GM18505 (cell line): ENCODE data around the gene FAM110A.
"Not testable (repeated sequence)": the region's sequence is repeated elsewhere in the genome, so short reads cannot be mapped to it uniquely, and the experiment has no call there.

ENCODE experiments used
- ATAC-seq: cut with Tn5 transposase; IDR thresholded peaks from one replicate; pipeline ENCODE4 v1.9.1; 2021; ENCODE audit not compliant: unreplicated experiment
- POLR2A ChIP-seq: IDR thresholded peaks from 4 replicates; pipeline ENCODE4 v1.6.1; 2011; ENCODE audit warnings: borderline replicate concordance; ENCODE audit not compliant: insufficient read depth, insufficient read length; ENCODE audit errors: extremely low read depth

Gene FAM110A

DNA sequence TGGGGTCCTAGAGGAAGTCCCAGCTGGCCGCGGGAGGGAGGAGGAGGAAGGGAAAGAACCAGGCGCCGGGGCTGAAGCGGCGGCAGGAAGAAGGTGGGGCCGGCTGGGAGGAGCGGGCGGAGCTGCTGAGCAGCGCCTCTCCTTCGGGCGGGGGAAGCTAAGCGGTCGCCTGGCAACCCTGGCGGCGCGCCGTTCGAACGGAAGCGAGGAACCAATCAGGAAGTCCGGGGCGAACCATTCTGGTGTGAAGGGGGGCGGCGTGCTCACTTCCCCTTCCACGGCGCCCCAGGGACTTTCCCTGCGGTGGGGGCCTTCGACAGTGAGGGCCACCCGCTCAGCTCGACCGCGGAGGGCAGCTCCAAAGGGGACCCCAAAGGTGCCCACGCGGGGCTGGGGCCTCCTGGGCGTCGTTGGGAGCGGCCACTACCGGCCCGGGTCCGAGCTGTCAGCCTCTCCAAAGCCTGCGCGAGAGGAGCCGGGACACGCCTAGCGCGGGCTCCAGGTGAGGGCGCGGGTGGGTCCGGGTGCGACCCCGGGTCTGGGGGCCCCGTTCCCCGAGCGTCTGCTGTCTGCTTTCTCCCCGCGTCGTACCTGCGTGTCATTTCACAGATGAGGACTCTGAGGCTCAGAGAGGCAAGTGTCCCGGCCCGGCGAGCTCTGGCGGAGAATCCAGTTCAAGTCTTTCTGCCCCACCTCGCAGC is at the start of gene FAM110A:
TSS of gene FAM110A (plus strand) at position 266 of the 701 bp plus-strand sequence. CDS start 11,090 bp downstream, outside the sequence.
- ATAC-seq, result peak; percentile 89
- peak; percentile 62 for TF ChIP-seq POLR2A

DNA sequence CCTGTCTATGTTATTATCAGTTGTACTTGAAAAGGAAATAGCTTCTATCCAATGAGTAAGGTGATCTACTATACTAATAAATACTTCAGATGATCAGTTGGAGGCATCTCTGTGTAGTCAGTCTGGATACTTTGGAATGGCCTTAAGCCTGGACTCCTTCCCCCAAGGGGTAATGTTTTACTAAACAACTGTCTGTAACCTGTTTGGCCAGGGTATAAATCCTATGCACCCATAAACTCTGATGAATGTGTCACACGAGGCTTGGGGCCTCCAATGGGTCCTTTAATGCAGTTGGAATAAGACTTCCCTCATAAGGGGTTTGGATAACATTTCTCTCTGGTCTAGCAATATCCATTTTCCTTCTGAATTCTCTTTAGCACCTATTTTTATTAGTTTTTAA is 45.7 kb upstream of the FAM110A start:
- ATAC-seq, result no peak
- TF ChIP-seq POLR2A, result no peak

DNA sequence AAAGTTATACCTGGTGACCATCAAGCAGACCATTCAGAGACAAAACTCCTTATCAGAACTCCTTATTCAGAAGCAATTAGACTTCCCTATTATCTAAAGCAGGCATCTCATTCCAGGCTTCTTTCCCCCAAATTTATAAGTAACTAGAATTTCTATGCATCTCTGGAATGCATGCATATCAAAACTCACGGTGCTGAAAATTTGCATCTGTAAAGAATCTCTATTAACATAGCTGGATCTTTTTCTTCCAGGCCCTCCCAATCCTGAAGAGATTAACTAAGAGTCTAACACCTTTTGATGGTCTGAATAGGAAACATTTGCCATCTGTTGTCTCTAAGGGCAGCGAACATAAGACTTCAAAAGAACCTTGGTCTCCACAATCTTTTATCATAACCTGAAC is 42.5 kb upstream of the FAM110A start:
- no peak for ATAC-seq
- TF ChIP-seq POLR2A, result no peak

DNA sequence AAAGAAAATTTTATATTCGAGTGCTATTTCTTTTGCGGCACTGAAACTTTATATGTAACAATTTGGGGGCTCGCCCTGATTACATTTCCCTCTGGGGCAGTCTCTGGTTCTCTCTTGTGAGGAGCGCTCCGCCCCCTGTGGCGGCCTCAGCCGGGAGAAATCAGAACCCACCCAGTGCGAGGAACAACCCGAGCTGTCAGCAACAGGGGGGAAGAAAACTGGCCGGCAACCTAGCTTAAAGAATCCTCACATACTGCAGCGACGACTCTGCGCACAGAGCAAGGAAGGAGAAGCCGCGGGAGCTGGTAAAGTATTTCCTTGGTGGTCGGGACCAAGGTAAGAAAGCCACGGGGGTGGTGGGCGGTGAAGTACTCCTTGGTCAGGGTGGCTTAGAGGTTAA is 41.3 kb upstream of the FAM110A start:
- no peak for ATAC-seq
- TF ChIP-seq POLR2A, result no peak

DNA sequence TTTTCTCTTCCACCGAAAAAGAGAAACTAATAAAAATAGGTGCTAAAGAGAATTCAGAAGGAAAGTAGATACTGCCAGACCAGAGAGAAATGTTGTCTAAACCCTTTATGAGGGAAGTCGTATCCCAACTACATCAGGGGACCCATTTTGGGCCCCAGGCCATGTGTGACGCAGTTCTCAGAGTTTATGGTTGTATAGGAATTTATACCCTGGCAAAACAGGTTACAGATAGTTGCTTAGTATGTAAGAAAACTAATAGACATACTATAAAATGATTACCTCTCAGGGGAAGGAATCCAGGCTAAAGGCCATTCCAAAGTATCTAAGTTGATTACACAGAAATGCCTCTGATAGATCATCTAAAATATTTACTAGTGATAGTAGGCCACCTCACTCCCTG is 36.6 kb upstream of the FAM110A start:
- no peak for TF ChIP-seq POLR2A
- no peak for ATAC-seq

DNA sequence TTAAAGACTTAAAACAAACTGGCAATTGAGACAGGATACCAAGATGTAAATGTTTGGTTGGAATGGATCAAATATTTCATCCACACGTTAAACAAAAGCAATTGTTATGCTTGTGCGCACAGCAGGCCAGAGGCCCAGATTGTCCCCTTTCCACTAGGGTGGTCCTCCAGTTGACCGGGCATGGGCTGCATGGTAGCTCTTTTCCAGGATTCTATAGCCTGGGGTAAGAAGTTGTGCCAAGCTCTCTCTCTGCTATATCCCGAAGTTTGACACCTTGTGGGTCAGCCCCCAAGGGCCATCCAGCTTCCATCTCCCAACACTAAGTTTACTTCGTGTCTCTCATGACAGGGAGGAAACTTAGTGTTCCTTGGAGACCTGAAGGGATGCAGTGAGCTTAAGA is 34.8 kb upstream of the FAM110A start:
- not testable (repeated sequence) for ATAC-seq

DNA sequence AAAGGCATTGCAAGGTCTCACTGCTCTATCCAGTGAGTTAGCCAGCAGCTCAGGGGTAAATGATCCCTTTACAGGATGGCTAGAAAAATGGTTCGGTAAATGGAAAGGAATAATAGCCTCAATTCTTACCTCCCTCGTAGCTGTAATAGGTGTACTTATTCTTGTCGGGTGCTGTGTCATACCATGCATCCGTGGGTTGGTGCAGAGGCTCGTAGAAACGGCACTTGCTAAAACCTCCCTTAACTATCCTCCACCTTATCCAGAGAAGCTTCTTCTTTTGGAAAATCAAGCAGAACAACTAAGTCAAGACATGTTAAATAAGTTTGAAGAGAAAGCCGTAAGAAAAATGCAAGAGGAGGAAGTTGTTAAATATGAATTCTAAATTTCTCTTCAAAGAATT is 33.5 kb upstream of the FAM110A start:
- not testable (repeated sequence) for ATAC-seq

DNA sequence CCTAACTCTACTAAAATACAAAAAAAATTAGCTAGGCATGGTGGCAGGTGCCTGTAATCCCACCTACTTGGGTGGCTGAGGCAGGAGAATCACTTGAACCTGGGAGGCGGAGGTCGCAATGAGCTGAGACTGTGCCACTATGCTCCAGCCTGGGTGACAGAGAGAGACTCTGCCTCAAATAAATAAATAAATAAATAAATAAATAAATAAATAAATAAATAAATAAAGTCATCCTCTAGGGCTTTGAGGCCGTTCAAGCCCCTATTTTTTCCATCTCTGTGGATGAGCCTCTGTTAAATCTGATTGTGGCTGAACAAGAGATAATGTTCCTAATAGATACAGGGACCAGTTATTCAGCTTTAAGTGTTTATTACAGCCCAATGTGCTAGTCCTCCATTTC is 31.8 kb upstream of the FAM110A start:
- no peak for TF ChIP-seq POLR2A
- no peak for ATAC-seq

DNA sequence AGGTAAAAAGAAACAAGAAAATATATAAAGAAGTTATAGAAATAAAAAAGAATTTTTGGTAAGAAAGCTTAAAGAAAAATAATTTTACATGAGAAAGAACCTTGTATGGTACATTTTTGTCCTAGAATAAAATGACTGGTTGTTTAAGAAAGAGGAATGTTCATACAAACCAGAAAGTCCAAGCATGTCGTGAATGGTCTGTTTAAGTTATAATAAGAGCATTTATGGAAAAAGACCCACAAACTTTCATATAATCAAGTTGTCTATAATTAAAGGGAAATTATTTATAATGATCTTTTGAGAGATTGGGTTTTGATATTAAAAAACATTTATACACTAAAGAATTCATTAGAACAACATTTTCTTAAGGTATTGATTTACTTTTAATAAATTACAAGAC is 27.8 kb upstream of the FAM110A start:
- no peak for TF ChIP-seq POLR2A
- ATAC-seq, result no peak

DNA sequence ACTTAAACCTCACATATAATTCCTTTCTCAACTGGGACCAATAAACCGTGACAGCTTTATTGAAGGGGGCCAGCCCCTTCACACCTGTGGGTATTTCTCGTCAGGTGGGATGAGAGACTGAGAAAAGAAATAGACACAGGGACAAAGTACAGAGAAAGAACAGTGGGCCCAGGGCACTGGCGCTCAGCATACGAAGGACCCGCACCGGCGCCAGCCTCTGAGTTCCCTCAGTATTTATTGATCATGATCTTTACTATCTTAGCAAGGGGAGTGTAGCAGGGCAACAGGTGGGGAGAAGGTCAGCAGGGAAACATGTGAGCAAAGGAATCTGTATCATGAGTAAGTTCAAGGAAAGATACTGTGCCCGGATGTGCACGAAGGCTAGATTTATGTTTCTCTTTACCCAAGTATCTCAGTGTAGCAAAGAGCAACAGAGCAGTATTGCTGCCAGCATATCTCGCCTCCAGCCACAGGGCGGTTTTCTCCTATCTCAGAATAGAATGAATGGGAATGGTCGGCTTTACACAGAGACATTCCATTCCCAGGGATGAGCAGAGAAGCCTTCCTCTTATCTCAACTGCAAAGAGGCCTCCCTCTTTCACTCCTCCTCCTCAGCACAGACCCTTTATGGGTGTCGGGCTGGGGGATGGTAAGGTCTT is 21.6 kb upstream of the FAM110A start:
- ATAC-seq, result not testable (repeated sequence)

DNA sequence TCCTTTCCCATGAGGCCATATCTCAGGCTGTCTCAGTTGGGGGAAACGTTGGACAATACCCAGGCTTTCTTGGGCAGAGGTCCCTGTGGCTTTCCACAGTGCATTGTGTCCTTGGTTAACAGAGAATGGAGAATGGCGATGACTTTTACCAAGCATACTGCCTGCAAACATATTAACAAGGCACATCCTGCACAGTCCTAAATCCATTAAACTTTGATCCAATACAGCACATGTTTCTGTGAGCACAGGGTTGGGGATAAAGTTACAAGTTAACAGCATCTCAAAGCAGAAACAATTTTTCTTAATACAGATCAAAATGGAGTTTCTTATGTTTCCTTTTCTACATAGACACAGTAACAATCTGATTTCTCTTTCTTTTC is 21.1 kb upstream of the FAM110A start:
- ATAC-seq, result not testable (repeated sequence)

DNA sequence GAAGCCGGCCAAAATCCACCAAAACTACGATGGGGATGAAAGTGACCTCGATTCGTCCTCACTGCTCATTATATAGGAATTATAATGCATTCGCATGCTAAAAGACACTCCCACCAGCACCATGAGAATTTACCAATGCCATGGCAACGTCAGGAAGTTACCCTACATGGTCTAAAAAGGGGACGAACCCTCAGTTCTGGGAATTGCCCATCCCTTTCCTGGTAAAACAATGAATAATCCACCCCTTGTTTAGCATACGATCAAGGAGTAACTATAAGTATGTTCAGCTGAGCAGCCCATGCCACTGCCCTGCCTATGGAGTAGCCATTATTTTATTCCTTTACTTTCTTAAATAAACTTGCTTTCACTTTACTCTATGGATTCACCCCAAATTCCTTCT is 20.1 kb upstream of the FAM110A start:
- ATAC-seq, result no peak
- no peak for TF ChIP-seq POLR2A

DNA sequence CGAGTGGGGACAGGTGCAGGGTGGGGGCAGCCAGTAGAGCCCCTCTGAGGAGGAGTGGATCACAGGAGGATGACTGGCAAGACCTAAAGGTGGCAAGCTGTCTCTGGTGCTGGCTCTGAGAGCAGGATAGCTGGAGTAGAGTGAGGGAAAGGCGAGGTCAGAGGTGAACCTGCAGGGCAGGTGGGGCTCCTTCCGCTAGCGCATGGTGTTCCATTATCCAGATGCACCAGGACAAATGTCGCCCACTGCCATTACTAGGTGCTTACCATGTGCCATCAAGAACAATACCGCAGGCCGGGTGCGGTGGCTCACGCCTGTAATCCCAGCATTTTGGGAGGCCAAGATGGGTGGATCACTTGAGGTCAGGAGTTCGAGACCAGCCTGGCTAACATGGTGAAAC is 18.3 kb upstream of the FAM110A start:
- TF ChIP-seq POLR2A, result no peak
- ATAC-seq, result no peak

DNA sequence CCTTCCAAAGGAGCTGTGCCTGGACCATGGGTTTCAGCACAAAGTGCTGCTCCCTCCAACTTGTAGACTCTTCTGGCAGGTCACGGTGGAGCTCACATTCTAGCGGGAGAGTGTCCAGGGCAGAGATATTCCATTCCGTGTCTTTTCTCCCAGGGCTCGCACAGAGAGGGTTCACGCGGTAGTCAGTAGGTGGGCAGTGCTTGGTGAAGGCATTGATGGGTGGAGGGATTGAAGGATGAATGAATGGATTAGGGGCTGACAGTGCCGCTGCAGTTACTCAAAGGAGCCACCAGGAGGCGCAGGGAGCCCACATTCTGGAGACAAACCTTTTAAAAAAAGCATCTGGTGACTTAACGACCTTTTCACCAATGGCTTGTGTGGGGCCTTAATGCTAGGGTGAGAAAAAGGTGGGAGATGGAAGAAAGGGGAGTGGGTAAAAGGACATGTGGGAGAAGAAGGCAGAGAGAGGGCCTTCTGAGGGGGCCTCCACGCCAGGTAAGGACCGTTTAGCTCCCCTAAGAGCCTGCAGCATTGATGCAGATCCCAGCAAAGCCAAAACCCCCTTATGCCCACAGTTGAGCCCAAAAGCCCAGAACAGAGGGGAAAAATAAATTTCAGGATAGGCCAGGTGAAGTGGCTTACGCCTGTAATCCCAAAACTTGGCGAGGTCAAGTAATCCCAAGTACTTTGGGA is 17.5 kb upstream of the FAM110A start:
- no peak for TF ChIP-seq POLR2A
- no peak for ATAC-seq

DNA sequence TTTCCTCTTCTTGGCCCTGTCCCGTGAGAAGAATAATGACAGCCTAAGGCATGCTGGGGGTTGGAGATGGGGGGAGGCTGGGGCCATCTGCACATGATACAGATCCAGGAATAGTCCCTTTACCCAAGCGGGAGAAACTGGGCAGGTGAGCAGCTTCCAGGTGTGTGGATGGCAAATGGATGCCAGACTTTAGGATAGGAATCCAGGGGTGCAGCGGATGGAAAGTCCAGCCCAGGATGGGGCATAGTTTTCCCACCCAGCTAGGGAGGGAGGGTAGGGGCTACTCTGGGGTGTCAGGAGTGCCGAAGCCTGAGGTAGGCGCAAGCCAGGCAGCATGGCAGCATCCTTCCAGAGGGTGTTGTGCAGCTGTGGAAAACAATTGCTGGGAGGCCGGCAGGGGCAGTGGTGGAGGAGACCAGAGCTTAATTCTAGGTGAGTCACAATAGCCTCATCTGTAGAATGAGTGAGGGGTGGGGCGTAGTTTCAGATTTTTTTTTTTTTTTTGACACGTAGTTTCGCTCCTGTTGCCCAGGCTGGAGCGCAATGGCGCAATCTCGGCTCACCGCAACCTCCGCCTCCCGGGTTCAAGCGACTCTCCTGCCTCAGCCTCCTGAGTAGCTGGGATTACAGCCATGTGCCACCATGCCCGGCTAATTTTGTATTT is 15.4 kb upstream of the FAM110A start:
- no peak for ATAC-seq
- no peak for TF ChIP-seq POLR2A
